Measurements from ENCODE around the gene SYNE3. TPM values are rescaled to one million over a fixed set of nuclear protein-coding genes. Genes with fewer than 3 reads are reported as not detected.
A peak's percentile ranks its signal among the peaks of the same experiment; 100 is the strongest.

Gene SYNE3
- total and polyA plus RNA-seq, 2 experiments from 2014 or later: 0.16 to 2.4 TPM

GRCh38 chr14:95540236-95540855 is 23.9 kb upstream of the SYNE3 start:
- Histone ChIP-seq H3K4me2 (no peak overlapping the region), H2AFZ (no peak overlapping the region), H3K27ac (no peak overlapping the region), H3K4me1 (ENCODE audit: insufficient read depth) (peaks cover 23% of the 10 kb centered on the region), H3K36me3 (replicated peaks; ENCODE audit: insufficient read depth, low read depth) (no peaks in the 10 kb centered on the region), H3K27me3 (no peaks in the 10 kb centered on the region), H3K4me3 (no peak overlapping the region), H4K20me1 (ENCODE audit: insufficient read depth, poor library complexity, severe bottlenecking) (peaks cover 38% of the 10 kb centered on the region), H3K9me3 (ENCODE audit: low read depth) (no peaks in the 10 kb centered on the region), H3K9me2 (replicated peaks; ENCODE audit: insufficient read depth) (no peaks in the 10 kb centered on the region), H3K79me2 (peaks cover 82% of the 10 kb centered on the region)
- no peak for DNase-seq (ENCODE audit: low spot score)
- WGBS (ENCODE audit: low lambda C conversion rate, missing lambda C conversion rate): 96% methylated on average over 6 of the region's 6 CpGs
- TF ChIP-seq CTCF (IDR thresholded peaks at IDR 0.05; ENCODE audit: poor library complexity) (no peak), EZH2 (IDR thresholded peaks at IDR 0.05; ENCODE audit: borderline replicate concordance) (no peak), EZH2phosphoT487 (IDR thresholded peaks at IDR 0.05; ENCODE audit: low read depth, severe bottlenecking, unreplicated experiment) (no peak)

GRCh38 chr14:95538801-95539509 is 22.5 kb upstream of the SYNE3 start:
- Histone ChIP-seq H3K4me2 (no peak overlapping the region), H3K27ac (no peak overlapping the region), H4K20me1 (ENCODE audit: insufficient read depth, poor library complexity, severe bottlenecking) (peaks cover 38% of the 10 kb centered on the region), H3K27me3 (no peaks in the 10 kb centered on the region), H3K79me2 (peaks cover 86% of the 10 kb centered on the region), H3K9me3 (ENCODE audit: low read depth) (no peaks in the 10 kb centered on the region), H3K4me1 (ENCODE audit: insufficient read depth) (peaks cover 23% of the 10 kb centered on the region), H3K36me3 (replicated peaks; ENCODE audit: insufficient read depth, low read depth) (no peaks in the 10 kb centered on the region), H2AFZ (no peak overlapping the region), H3K4me3 (no peak overlapping the region), H3K9me2 (replicated peaks; ENCODE audit: insufficient read depth) (no peaks in the 10 kb centered on the region)
- no peak for DNase-seq (ENCODE audit: low spot score)
- WGBS (ENCODE audit: low lambda C conversion rate, missing lambda C conversion rate): 96% methylated on average over 14 of the region's 14 CpGs
- no peak for TF ChIP-seq CTCF (IDR thresholded peaks at IDR 0.05; ENCODE audit: poor library complexity)
- TF ChIP-seq EZH2 (IDR thresholded peaks at IDR 0.05; ENCODE audit: borderline replicate concordance): no peak
- TF ChIP-seq EZH2phosphoT487 (IDR thresholded peaks at IDR 0.05; ENCODE audit: low read depth, severe bottlenecking, unreplicated experiment): no peak

- no peak overlapping the region for H3K27ac ChIP-seq
- peak overlapping the region; percentile 88 for H3K4me2 ChIP-seq
- no peak overlapping the region for H3K4me3 ChIP-seq
- 54% methylated on average over 9 of the region's 9 CpGs for WGBS (ENCODE audit: low lambda C conversion rate, missing lambda C conversion rate)
- no peaks in the 10 kb centered on the region for H3K9me2 ChIP-seq (replicated peaks; ENCODE audit: insufficient read depth)
- TF ChIP-seq CTCF (IDR thresholded peaks at IDR 0.05; ENCODE audit: poor library complexity) (no peak), EZH2phosphoT487 (IDR thresholded peaks at IDR 0.05; ENCODE audit: low read depth, severe bottlenecking, unreplicated experiment) (no peak), EZH2 (IDR thresholded peaks at IDR 0.05; ENCODE audit: borderline replicate concordance) (no peak)
- H2AFZ ChIP-seq: no peak overlapping the region
- H4K20me1 ChIP-seq (ENCODE audit: insufficient read depth, poor library complexity, severe bottlenecking): peaks cover 38% of the 10 kb centered on the region
- H3K27me3 ChIP-seq: no peaks in the 10 kb centered on the region
- peaks cover 35% of the 10 kb centered on the region for H3K4me1 ChIP-seq (ENCODE audit: insufficient read depth)
- peaks cover 90% of the 10 kb centered on the region for H3K79me2 ChIP-seq
- H3K9me3 ChIP-seq (ENCODE audit: low read depth): no peaks in the 10 kb centered on the region
- no peak for DNase-seq (ENCODE audit: low spot score)
- no peaks in the 10 kb centered on the region for H3K36me3 ChIP-seq (replicated peaks; ENCODE audit: insufficient read depth, low read depth)
Measured at GRCh38 chr14:95537298-95538089, 21.0 kb upstream of the SYNE3 start.

Data from hepatocyte (in vitro differentiated cells).